Uterus (tissue), 2 donors: ENCODE data around the gene RFX7.

ENCODE experiments used
- CTCF ChIP-seq, 4 experiments: fragments of 200-600 bp in 2 of 4; fragments of 450-650 bp in 2 of 4; sonication (generic) in 2 of 4; IDR thresholded peaks; one replicate each; pipeline ENCODE4 v1.5.1; 2016 to 2019; ENCODE audit warnings: antibody characterized with exemption in 4 of 4, mild to moderate bottlenecking in 2 of 4, moderate library complexity in 1 of 4
- POLR2A ChIP-seq, 2 donors: fragments of 450-650 bp; IDR thresholded peaks; one replicate each; pipeline ENCODE4 v1.6.1; 2016; ENCODE audit warnings: antibody characterized with exemption in 2 of 2, mild to moderate bottlenecking in 1 of 2, moderate library complexity in 1 of 2

GRCh38 chr15:56251315-56252095, 7.8 kb upstream of the RFX7 start:
- TF ChIP-seq POLR2A (IDR thresholded peaks at IDR 0.05): no peak
- TF ChIP-seq CTCF (IDR thresholded peaks at IDR 0.05): no peak
